CD14-positive monocyte (primary cell): Measurements from ENCODE around the gene WWC1. TPM values are rescaled to one million over a fixed set of nuclear protein-coding genes. Genes with fewer than 3 reads are reported as not detected.

ENCODE experiments used
- DNase-seq, 3 donors: peaks; one replicate each; pipeline ENCODE4 v3.0.0-alpha.2; 2011 to 2022
- H2AFZ ChIP-seq: 2 replicates; pipeline ENCODE4 v1.6.0; 2012; ENCODE audit warnings: mild to moderate bottlenecking, low read depth, low read length, inconsistent platforms; ENCODE audit not compliant: insufficient read depth, poor library complexity, severe bottlenecking
- H3K27ac ChIP-seq, 2 donors: 1 replicate in 1 of 2; 2 replicates in 1 of 2; pipeline ENCODE4 v1.5.1; 2012 to 2013; ENCODE audit warnings: low read length in 2 of 2, control low read depth in 1 of 2, inconsistent platforms in 1 of 2, low read depth in 1 of 2, mild to moderate bottlenecking in 1 of 2
- H3K27me3 ChIP-seq, 2 donors: one replicate each; pipeline versions ENCODE4 v1.6.0 to v1.6.1; 2011 to 2013; ENCODE audit warnings: low read length in 2 of 2; ENCODE audit not compliant: control insufficient read depth in 2 of 2, insufficient read depth in 2 of 2
- H3K36me3 ChIP-seq, 2 donors: replicated peaks in 1 of 2; 1 replicate in 1 of 2; 2 replicates in 1 of 2; pipeline versions ENCODE4 v1.5.1 to v1.6.1; 2012 to 2013; ENCODE audit warnings: low read length in 2 of 2, control low read depth in 1 of 2, inconsistent platforms in 1 of 2, mild to moderate bottlenecking in 1 of 2; ENCODE audit not compliant: insufficient read depth in 2 of 2, control insufficient read depth in 1 of 2
- H3K4me1 ChIP-seq, 2 donors: 1 replicate in 1 of 2; 2 replicates in 1 of 2; pipeline versions ENCODE4 v1.5.1 to v1.6.1; 2012 to 2013; ENCODE audit warnings: low read length in 2 of 2, control low read depth in 1 of 2, inconsistent platforms in 1 of 2, mild to moderate bottlenecking in 1 of 2, moderate library complexity in 1 of 2; ENCODE audit not compliant: insufficient read depth in 2 of 2, control insufficient read depth in 1 of 2
- H3K4me2 ChIP-seq: replicated peaks from 2 replicates; pipeline ENCODE3; 2012; ENCODE audit warnings: low read length, moderate library complexity, mild to moderate bottlenecking; ENCODE audit not compliant: poor library complexity, severe bottlenecking; ENCODE audit errors: extremely low read depth
- H3K4me3 ChIP-seq, 3 experiments: fragments of 200-600 bp in 1 of 3; sonication (generic) in 1 of 3; replicated peaks in 1 of 3; 1 replicate in 2 of 3; 2 replicates in 1 of 3; pipeline ENCODE4 v1.5.1; 2011 to 2013; ENCODE audit warnings: low read length in 3 of 3, mild to moderate bottlenecking in 3 of 3, control low read depth in 2 of 3, low read depth in 2 of 3, inconsistent platforms in 1 of 3, moderate library complexity in 1 of 3
- H3K79me2 ChIP-seq: 2 replicates; pipeline ENCODE4 v1.6.0; 2012; ENCODE audit warnings: mild to moderate bottlenecking, control low read depth, inconsistent platforms, low read length, moderate library complexity; ENCODE audit not compliant: insufficient read depth
- H3K9ac ChIP-seq: 2 replicates; pipeline ENCODE4 v1.6.0; 2017; ENCODE audit warnings: low read length, mild to moderate bottlenecking; ENCODE audit not compliant: insufficient read depth, poor library complexity, severe bottlenecking
- H3K9me3 ChIP-seq, 2 donors: replicated peaks in 1 of 2; 1 replicate in 1 of 2; 2 replicates in 1 of 2; pipeline versions ENCODE4 v1.5.1 to v1.6.1; 2012 to 2013; ENCODE audit warnings: low read length in 2 of 2, control low read depth in 1 of 2; ENCODE audit not compliant: control insufficient read depth in 1 of 2, insufficient read depth in 1 of 2
- H4K20me1 ChIP-seq: 2 replicates; pipeline ENCODE4 v1.6.0; 2012; ENCODE audit warnings: mild to moderate bottlenecking, low read length, control low read depth, moderate library complexity; ENCODE audit not compliant: insufficient read depth
- H3K27ac Mint-ChIP-seq, 7 donors: one replicate each; pipeline ENCODE4 v1.8.0; 2020; ENCODE audit warnings: mild to moderate bottlenecking in 7 of 7, mixed read lengths in 7 of 7, moderate library complexity in 6 of 7, inconsistent platforms in 2 of 7
- H3K27me3 Mint-ChIP-seq, 3 donors: one replicate each; pipeline ENCODE4 v1.8.0; 2021 to 2022; ENCODE audit warnings: low read depth in 3 of 3, mild to moderate bottlenecking in 3 of 3, mixed read lengths in 3 of 3, moderate library complexity in 3 of 3, inconsistent platforms in 1 of 3
- H3K36me3 Mint-ChIP-seq, 2 donors: one replicate each; pipeline ENCODE4 v1.8.0; 2020; ENCODE audit warnings: mixed read lengths in 2 of 2, inconsistent platforms in 1 of 2, mild to moderate bottlenecking in 1 of 2
- H3K4me1 Mint-ChIP-seq: one replicate; pipeline ENCODE4 v1.8.0; 2020; ENCODE audit warnings: mild to moderate bottlenecking, mixed read lengths
- H3K4me3 Mint-ChIP-seq, 2 donors: one replicate each; pipeline ENCODE4 v1.8.0; 2020; ENCODE audit warnings: mild to moderate bottlenecking in 2 of 2, mixed read lengths in 2 of 2, moderate library complexity in 1 of 2
- H3K9me3 Mint-ChIP-seq, 7 donors: one replicate each; pipeline ENCODE4 v1.8.0; 2020 to 2022; ENCODE audit warnings: mixed read lengths in 7 of 7, mild to moderate bottlenecking in 6 of 7, moderate library complexity in 6 of 7, inconsistent platforms in 2 of 7
- WGBS: methylation state at CpG from one replicate; pipeline ENCODE4 v1.1.5; 2013; ENCODE audit warnings: missing lambda C conversion rate; ENCODE audit not compliant: insufficient coverage; 5-methylcytosine and 5-hydroxymethylcytosine counted together
- intact Hi-C, 2 donors: fragments of 100-400 bp; cut with micrococcal nuclease; formaldehyde crosslinking; loops; one replicate each; pipeline versions ENCODE4 v1.15.0 to v1.15.1; 2023
- polyA plus RNA-seq, 3 donors: library from polyadenylated mRNA; depleted of rRNA in 1 of 3; unstranded in 2 of 3; stranded (reverse) in 1 of 3; fragments of 300-500 nt in 2 of 3; fragments of >200 nt in 1 of 3; fragmentation: Illumina TruSeq in 2 of 3; gene quantifications; 1 replicate in 2 of 3; 2 replicates in 1 of 3; pipeline ENCODE4 v1.2.3, GENCODE V29; 2012 to 2021
- TF ChIP-seq, protein P1 (sequence below): fragments of 200-600 bp; IDR thresholded peaks from one replicate; pipeline ENCODE4 v1.8.0; 2022; ENCODE audit warnings: antibody characterized with exemption, mild to moderate bottlenecking

Gene WWC1
- polyA plus RNA-seq, 3 donors = not detected

DNA sequence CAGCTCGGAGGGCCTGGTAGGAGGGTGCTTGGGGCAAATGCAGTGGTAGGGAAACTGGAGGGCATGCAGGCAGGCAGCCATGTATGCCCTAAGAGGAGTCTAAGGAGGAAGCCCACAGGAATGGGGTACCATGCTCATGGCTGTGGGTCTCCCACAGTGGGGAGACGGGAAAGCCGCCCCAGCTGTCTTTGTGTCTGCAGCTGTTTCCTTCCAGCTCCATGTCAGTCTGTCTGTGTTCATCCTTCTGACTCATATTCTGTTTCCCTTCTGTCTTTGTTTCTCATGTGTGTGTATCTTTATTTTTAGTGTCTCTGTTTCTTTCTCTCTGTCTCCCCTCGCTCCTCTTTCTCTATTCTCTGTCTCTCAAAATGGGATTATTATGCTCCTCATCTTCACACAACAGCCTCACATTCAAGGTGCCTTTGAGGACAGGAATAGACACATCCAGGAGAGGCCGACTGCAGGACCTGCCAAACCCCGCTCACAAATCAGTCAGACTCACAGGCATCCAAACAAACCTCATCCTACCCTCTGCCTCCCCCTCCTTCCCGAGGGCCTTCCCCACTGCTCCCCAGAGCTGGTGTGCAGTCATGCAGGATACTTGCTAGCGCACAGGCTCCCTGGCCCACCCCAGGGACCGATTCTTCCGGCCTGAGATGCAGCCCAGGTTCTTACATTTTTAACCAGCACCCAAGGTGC is 126.4 kb downstream of the WWC1 start:
- H3K27me3 ChIP-seq = no peaks in the 10 kb centered on the region
- no peak overlapping the region for H2AFZ ChIP-seq
- H3K27ac ChIP-seq = no peak overlapping the region
- H3K9ac ChIP-seq = no peak overlapping the region
- no peaks in the 10 kb centered on the region for H4K20me1 ChIP-seq
- WGBS = 93% methylated on average over 8 of the region's 10 CpGs
- H3K4me1 ChIP-seq = no peaks in the 10 kb centered on the region
- H3K36me3 ChIP-seq = no peaks in the 10 kb centered on the region
- H3K27me3 Mint-ChIP-seq = peaks cover 0 to 2% (median 1%) of the 10 kb centered on the region in 3 donors
- no peak for DNase-seq
- H3K79me2 ChIP-seq = no peaks in the 10 kb centered on the region
- no peaks in the 10 kb centered on the region for H3K4me1 Mint-ChIP-seq
- no peak overlapping the region for H3K4me2 ChIP-seq
- H3K27ac Mint-ChIP-seq = peak overlapping the region in 1 of 7 donors; percentile 75
- H3K4me3 Mint-ChIP-seq = no peak overlapping the region
- TF ChIP-seq, protein P1, sequence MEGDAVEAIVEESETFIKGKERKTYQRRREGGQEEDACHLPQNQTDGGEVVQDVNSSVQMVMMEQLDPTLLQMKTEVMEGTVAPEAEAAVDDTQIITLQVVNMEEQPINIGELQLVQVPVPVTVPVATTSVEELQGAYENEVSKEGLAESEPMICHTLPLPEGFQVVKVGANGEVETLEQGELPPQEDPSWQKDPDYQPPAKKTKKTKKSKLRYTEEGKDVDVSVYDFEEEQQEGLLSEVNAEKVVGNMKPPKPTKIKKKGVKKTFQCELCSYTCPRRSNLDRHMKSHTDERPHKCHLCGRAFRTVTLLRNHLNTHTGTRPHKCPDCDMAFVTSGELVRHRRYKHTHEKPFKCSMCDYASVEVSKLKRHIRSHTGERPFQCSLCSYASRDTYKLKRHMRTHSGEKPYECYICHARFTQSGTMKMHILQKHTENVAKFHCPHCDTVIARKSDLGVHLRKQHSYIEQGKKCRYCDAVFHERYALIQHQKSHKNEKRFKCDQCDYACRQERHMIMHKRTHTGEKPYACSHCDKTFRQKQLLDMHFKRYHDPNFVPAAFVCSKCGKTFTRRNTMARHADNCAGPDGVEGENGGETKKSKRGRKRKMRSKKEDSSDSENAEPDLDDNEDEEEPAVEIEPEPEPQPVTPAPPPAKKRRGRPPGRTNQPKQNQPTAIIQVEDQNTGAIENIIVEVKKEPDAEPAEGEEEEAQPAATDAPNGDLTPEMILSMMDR = no peak
- H3K9me3 Mint-ChIP-seq = peaks cover 0 to 3% (median 0%) of the 10 kb centered on the region in 7 donors
- H3K36me3 Mint-ChIP-seq = no peaks in the 10 kb centered on the region
- intact Hi-C loops = no loop called here
- no peaks in the 10 kb centered on the region for H3K9me3 ChIP-seq
- H3K4me3 ChIP-seq = no peak overlapping the region

- Mint-ChIP-seq H3K36me3 (no peaks in the 10 kb centered on the region), H3K27ac (no peak overlapping the region), H3K4me1 (no peaks in the 10 kb centered on the region), H3K9me3 (peaks cover 0 to 3% (median 0%) of the 10 kb centered on the region in 7 donors), H3K4me3 (no peak overlapping the region), H3K27me3 (peaks cover 0 to 3% (median 1%) of the 10 kb centered on the region in 3 donors)
- intact Hi-C loops = no loop called here
- H3K4me2 ChIP-seq = no peak overlapping the region
- DNase-seq = no peak
- 94% methylated on average over 6 of the region's 9 CpGs for WGBS
- H3K4me3 ChIP-seq = no peak overlapping the region
- H4K20me1 ChIP-seq = no peaks in the 10 kb centered on the region
- no peaks in the 10 kb centered on the region for H3K9me3 ChIP-seq
- H3K9ac ChIP-seq = no peak overlapping the region
- no peaks in the 10 kb centered on the region for H3K4me1 ChIP-seq
- H3K27ac ChIP-seq = no peak overlapping the region
- H3K27me3 ChIP-seq = no peaks in the 10 kb centered on the region
- TF ChIP-seq, protein P1 = no peak
- no peaks in the 10 kb centered on the region for H3K79me2 ChIP-seq
- H2AFZ ChIP-seq = no peak overlapping the region
- no peaks in the 10 kb centered on the region for H3K36me3 ChIP-seq
These were observed 129.0 kb downstream of the WWC1 start for GRCh38 chr5:168420461-168420860.
